HEK293 (cell line): Measurements from ENCODE around the gene KLC1.

Source experiments
- CTCF ChIA-PET: fragments of 350-600 bp; formaldehyde crosslinking; extraction: SDS; loops from one replicate; lab custom pipeline; 2021; ENCODE audit warnings: antibody characterized with exemption; lab: Yijun Ruan, JAX
- POLR2A ChIA-PET: fragments of 300-600 bp; formaldehyde crosslinking; extraction: SDS; loops from one replicate; lab custom pipeline; 2020; ENCODE audit warnings: antibody characterized with exemption, inconsistent platforms; lab: Yijun Ruan, JAX
- H3K27ac ChIP-seq: fragments of 200-500 bp; sonication (Bioruptor generic); 2 replicates; pipeline ENCODE4 v1.5.1; 2014; ENCODE audit warnings: low read depth, low read length, control low read depth, inconsistent platforms; ENCODE audit errors: extremely low read depth
- H3K36me3 ChIP-seq, 2 experiments: fragments of 200-500 bp in 1 of 2; sonication (Bioruptor generic) in 1 of 2; 1 replicate in 1 of 2; 2 replicates in 1 of 2; pipeline ENCODE4 v1.5.1; 2014 to 2017; ENCODE audit warnings: inconsistent platforms in 2 of 2, low read length in 2 of 2; ENCODE audit not compliant: control insufficient read depth in 2 of 2, insufficient read depth in 1 of 2
- H3K4me1 ChIP-seq: fragments of 200-500 bp; sonication (Bioruptor generic); 2 replicates; pipeline ENCODE4 v1.5.1; 2014; ENCODE audit warnings: mild to moderate bottlenecking, low read length, inconsistent platforms; ENCODE audit not compliant: control insufficient read depth, insufficient read depth
- H3K4me3 ChIP-seq: 2 replicates; pipeline ENCODE4 v1.5.1; 2011; ENCODE audit warnings: low read depth, mild to moderate bottlenecking, control low read depth, low read length, moderate library complexity
- H3K9me3 ChIP-seq: fragments of 200-500 bp; sonication (Bioruptor generic); 2 replicates; pipeline ENCODE4 v1.5.1; 2014; ENCODE audit warnings: low read depth, low read length, inconsistent platforms; ENCODE audit not compliant: control insufficient read depth, insufficient read depth
- KLF1 ChIP-seq: fragments of 450-650 bp; formaldehyde crosslinking; IDR thresholded peaks from 2 replicates; pipeline ENCODE4 v1.5.1; 2016; ENCODE audit warnings: missing biosample characterization, missing genetic modification characterization
- SCRT2 ChIP-seq: fragments of 450-650 bp; formaldehyde crosslinking; IDR thresholded peaks from 2 replicates; pipeline ENCODE4 v1.5.1; 2016; ENCODE audit warnings: missing biosample characterization, missing genetic modification characterization
- SP3 ChIP-seq: fragments of 450-650 bp; formaldehyde crosslinking; IDR thresholded peaks from 2 replicates; pipeline ENCODE4 v1.5.1; 2016; ENCODE audit warnings: missing biosample characterization, missing genetic modification characterization
- TRIM28 ChIP-seq: IDR thresholded peaks from 2 replicates; pipeline ENCODE4 v1.6.1; 2011; ENCODE audit warnings: low read length, control low read depth, borderline replicate concordance
- ZBTB17 ChIP-seq: fragments of 450-650 bp; formaldehyde crosslinking; IDR thresholded peaks from 2 replicates; pipeline ENCODE4 v1.5.1; 2016; ENCODE audit warnings: missing biosample characterization, missing genetic modification characterization
- ZFP37 ChIP-seq: fragments of 450-650 bp; formaldehyde crosslinking; IDR thresholded peaks from 2 replicates; pipeline ENCODE4 v1.5.1; 2016; ENCODE audit warnings: missing biosample characterization, missing genetic modification characterization
- ZIC2 ChIP-seq: fragments of 450-650 bp; formaldehyde crosslinking; IDR thresholded peaks from 2 replicates; pipeline ENCODE4 v1.5.1; 2016; ENCODE audit warnings: missing biosample characterization, missing genetic modification characterization
- ZNF121 ChIP-seq: fragments of 450-650 bp; formaldehyde crosslinking; IDR thresholded peaks from 2 replicates; pipeline ENCODE4 v1.5.1; 2016; ENCODE audit warnings: missing biosample characterization, missing genetic modification characterization
- ZNF133 ChIP-seq: fragments of 450-650 bp; formaldehyde crosslinking; IDR thresholded peaks from 2 replicates; pipeline ENCODE4 v1.5.1; 2016; ENCODE audit warnings: missing biosample characterization, missing genetic modification characterization
- ZNF138 ChIP-seq: fragments of 450-650 bp; formaldehyde crosslinking; IDR thresholded peaks from 2 replicates; pipeline ENCODE4 v1.5.1; 2016; ENCODE audit warnings: missing biosample characterization, missing genetic modification characterization, borderline replicate concordance
- ZNF341 ChIP-seq: fragments of 450-650 bp; formaldehyde crosslinking; IDR thresholded peaks from 2 replicates; pipeline ENCODE4; 2016; ENCODE audit warnings: low read depth, missing biosample characterization, missing genetic modification characterization
- ZNF366 ChIP-seq: fragments of 450-650 bp; formaldehyde crosslinking; conservative IDR thresholded peaks from 2 replicates; pipeline ENCODE4 v1.5.1; 2016; ENCODE audit warnings: missing biosample characterization, missing genetic modification characterization
- ZNF785 ChIP-seq: fragments of 450-650 bp; formaldehyde crosslinking; IDR thresholded peaks from 2 replicates; pipeline ENCODE4 v1.5.1; 2016; ENCODE audit warnings: missing biosample characterization, missing genetic modification characterization
- ZNF791 ChIP-seq: fragments of 450-650 bp; formaldehyde crosslinking; IDR thresholded peaks from 2 replicates; pipeline ENCODE4 v1.5.1; 2016; ENCODE audit warnings: missing biosample characterization, missing genetic modification characterization
- TF ChIP-seq, protein P1 (sequence below): fragments of 450-650 bp; formaldehyde crosslinking; IDR thresholded peaks from 2 replicates; pipeline ENCODE4 v1.5.1; 2016; ENCODE audit warnings: missing biosample characterization, missing genetic modification characterization
- TF ChIP-seq, protein P2 (sequence below): fragments of 450-650 bp; formaldehyde crosslinking; IDR thresholded peaks from 2 replicates; pipeline ENCODE4 v1.5.1; 2016; ENCODE audit warnings: missing biosample characterization, missing genetic modification characterization
- TF ChIP-seq, protein P3 (sequence below): fragments of 450-650 bp; formaldehyde crosslinking; IDR thresholded peaks from 2 replicates; pipeline ENCODE4 v1.5.1; 2016; ENCODE audit warnings: missing biosample characterization, missing genetic modification characterization
- TF ChIP-seq, protein P4 (sequence below): fragments of 450-650 bp; formaldehyde crosslinking; IDR thresholded peaks from 2 replicates; pipeline ENCODE4 v1.5.1; 2016; ENCODE audit warnings: missing biosample characterization, missing genetic modification characterization

Gene KLC1

DNA sequence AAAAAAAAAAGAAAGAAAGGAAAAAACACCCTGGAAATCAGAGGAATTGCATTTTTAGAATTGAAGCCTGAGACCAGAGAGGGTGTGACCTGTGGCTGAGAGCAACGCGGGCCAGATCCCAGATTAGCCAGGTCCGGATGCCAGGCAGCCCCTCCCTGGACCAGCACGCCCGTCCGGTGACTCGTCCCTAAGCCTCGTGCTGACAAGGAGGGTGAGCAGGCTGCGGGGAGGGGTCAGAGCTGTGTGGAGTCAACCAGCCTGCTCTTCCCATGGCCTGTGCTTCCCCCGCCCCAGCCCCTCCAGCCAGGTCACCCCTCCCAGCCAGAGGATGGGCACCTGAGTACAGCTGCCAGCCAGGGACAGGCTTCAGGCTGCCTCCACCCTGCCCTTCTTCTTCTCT is 4.2 kb upstream of the KLC1 start:
- Histone ChIP-seq H3K27ac (no peak overlapping the region), H3K36me3 (no peaks in the 10 kb centered on the region)
- CTCF ChIA-PET: no interaction called here
- TF ChIP-seq, protein P1, sequence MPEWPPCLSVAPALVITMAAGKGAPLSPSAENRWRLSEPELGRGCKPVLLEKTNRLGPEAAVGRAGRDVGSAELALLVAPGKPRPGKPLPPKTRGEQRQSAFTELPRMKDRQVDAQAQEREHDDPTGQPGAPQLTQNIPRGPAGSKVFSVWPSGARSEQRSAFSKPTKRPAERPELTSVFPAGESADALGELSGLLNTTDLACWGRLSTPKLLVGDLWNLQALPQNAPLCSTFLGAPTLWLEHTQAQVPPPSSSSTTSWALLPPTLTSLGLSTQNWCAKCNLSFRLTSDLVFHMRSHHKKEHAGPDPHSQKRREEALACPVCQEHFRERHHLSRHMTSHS: no peak
- TF ChIP-seq, protein P2, sequence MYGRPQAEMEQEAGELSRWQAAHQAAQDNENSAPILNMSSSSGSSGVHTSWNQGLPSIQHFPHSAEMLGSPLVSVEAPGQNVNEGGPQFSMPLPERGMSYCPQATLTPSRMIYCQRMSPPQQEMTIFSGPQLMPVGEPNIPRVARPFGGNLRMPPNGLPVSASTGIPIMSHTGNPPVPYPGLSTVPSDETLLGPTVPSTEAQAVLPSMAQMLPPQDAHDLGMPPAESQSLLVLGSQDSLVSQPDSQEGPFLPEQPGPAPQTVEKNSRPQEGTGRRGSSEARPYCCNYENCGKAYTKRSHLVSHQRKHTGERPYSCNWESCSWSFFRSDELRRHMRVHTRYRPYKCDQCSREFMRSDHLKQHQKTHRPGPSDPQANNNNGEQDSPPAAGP (tag by site-specific recombination): peak; percentile 72; the same call in 1 of the 2 replicates
- TF ChIP-seq ZNF138 (tag by site-specific recombination) (no peak), SP3 (tag by site-specific recombination) (peak; percentile 26), ZBTB17 (tag by site-specific recombination) (peak; percentile 11; the same call in 1 of the 2 replicates), ZNF133 (tag by site-specific recombination) (no peak), ZNF791 (no peak), ZNF366 (tag by site-specific recombination) (peak; percentile 52), SCRT2 (tag by site-specific recombination) (0 out of 2 replicates have a peak, but pooled peaks have one; percentile 15), ZNF121 (no peak; the same call in 1 of the 2 replicates), ZFP37 (tag by site-specific recombination) (no peak), TRIM28 (no peak), ZNF785 (no peak), ZNF341 (tag by site-specific recombination) (peak; percentile 72), KLF1 (tag by site-specific recombination) (peak; percentile 56; the same call in 1 of the 2 replicates), ZIC2 (tag by site-specific recombination) (no peak)
- TF ChIP-seq, protein P3, sequence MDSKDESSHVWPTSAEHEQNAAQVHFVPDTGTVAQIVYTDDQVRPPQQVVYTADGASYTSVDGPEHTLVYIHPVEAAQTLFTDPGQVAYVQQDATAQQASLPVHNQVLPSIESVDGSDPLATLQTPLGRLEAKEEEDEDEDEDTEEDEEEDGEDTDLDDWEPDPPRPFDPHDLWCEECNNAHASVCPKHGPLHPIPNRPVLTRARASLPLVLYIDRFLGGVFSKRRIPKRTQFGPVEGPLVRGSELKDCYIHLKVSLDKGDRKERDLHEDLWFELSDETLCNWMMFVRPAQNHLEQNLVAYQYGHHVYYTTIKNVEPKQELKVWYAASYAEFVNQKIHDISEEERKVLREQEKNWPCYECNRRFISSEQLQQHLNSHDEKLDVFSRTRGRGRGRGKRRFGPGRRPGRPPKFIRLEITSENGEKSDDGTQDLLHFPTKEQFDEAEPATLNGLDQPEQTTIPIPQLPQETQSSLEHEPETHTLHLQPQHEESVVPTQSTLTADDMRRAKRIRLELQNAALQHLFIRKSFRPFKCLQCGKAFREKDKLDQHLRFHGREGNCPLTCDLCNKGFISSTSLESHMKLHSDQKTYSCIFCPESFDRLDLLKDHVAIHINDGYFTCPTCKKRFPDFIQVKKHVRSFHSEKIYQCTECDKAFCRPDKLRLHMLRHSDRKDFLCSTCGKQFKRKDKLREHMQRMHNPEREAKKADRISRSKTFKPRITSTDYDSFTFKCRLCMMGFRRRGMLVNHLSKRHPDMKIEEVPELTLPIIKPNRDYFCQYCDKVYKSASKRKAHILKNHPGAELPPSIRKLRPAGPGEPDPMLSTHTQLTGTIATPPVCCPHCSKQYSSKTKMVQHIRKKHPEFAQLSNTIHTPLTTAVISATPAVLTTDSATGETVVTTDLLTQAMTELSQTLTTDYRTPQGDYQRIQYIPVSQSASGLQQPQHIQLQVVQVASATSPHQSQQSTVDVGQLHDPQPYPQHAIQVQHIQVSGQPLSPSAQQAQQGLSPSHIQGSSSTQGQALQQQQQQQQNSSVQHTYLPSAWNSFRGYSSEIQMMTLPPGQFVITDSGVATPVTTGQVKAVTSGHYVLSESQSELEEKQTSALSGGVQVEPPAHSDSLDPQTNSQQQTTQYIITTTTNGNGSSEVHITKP (tag by site-specific recombination): peak; percentile 17; the same call in 1 of the 2 replicates
- TF ChIP-seq, protein P4, sequence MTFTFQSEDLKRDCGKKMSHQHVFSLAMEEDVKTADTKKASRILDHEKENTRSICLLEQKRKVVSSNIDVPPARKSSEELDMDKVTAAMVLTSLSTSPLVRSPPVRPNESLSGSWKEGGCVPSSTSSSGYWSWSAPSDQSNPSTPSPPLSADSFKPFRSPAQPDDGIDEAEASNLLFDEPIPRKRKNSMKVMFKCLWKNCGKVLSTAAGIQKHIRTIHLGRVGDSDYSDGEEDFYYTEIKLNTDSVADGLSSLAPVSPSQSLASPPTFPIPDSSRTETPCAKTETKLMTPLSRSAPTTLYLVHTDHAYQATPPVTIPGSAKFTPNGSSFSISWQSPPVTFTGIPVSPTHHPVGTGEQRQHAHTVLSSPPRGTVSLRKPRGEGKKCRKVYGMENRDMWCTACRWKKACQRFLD (tag by site-specific recombination): no peak
- TF ChIP-seq, all 188 proteins: peak for 8
- POLR2A ChIA-PET: no interaction called here
- H3K9me3 ChIP-seq: no peaks in the 10 kb centered on the region
- no peak overlapping the region for H3K4me3 ChIP-seq
- no peaks in the 10 kb centered on the region for H3K4me1 ChIP-seq

DNA sequence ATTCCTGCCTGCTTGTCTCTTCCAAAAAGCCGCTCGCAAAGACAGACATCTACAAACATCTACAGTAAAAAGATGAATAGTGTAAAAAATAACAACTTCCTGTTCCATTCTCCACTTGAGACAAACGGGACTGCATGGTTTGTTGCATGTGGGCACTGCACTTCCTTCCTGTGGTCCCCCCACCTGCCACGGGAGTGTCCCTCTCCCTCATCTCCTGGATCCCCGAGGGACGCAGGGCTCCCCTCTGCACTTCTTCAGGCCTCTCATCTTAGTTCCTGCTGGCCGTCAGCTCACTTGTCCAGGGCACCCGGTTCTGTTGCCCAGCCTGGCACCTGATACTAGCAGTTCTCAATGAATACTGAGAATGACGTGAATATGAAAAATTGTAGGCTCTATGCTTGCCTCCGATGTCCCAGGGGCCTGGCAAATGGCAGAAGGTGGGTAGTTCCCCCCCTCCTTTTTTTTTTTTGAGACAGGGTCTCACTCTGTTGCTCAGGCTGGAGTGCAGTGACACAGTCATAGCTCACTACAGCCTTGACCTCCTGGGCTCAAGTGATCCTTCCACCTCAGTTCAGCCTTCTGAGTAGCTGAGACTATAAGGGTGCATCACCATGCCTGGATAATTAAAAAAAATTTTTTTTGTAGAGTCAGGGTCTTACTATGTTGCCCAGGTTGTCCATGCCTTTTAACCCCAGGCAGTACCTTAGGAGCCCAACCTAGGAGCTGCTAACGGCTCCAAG is 3.5 kb upstream of the KLC1 start:
- CTCF ChIA-PET: no interaction called here

More for the DNA sequence above, 3.5 kb upstream of the KLC1 start:
- Histone ChIP-seq H3K4me3 (no peak overlapping the region), H3K4me1 (no peaks in the 10 kb centered on the region), H3K27ac (no peak overlapping the region), H3K9me3 (no peaks in the 10 kb centered on the region), H3K36me3 (no peaks in the 10 kb centered on the region)
- peak; percentile 93 for TF ChIP-seq ZNF121
- no peak for TF ChIP-seq TRIM28
- TF ChIP-seq ZNF366 (tag by site-specific recombination): 0 out of 2 replicates have a peak, but pooled peaks have one; percentile 6
- POLR2A ChIA-PET: no interaction called here
